PC-3 (cell line): ENCODE results near the gene ACTR10. TPM values are rescaled to one million over a fixed set of nuclear protein-coding genes. Genes with fewer than 3 reads are reported as not detected.

ENCODE experiments used
- ATAC-seq: fragments of 200-7000 bp; cut with Tn5 transposase; 2 replicates; pipeline ENCODE4 v1.9.1; 2020; ENCODE audit warnings: mild to moderate bottlenecking, moderate library complexity
- BruUV-seq: library from RNA; stranded (reverse); fragments of 400-500 nt; replicated peaks from 2 replicates; lab custom pipeline; 2021; lab: Mats Ljungman, UMichigan
- CTCF ChIA-PET: fragments of 300-600 bp; sonication (Branson Sonifier 250); formaldehyde crosslinking; loops from one replicate; lab custom pipeline; 2022; ENCODE audit warnings: antibody characterized with exemption; lab: Charles Lee
- POLR2A ChIA-PET: fragments of 300-600 bp; sonication (Branson Sonifier 250); formaldehyde crosslinking; loops from one replicate; lab custom pipeline; 2022; ENCODE audit warnings: antibody characterized with exemption; ENCODE audit not compliant: unreplicated experiment; lab: Charles Lee
- DNase-seq: peaks from one replicate; pipeline ENCODE4 v3.0.0-alpha.2; 2015
- H2AFZ ChIP-seq: fragments of 300-600 bp; sonication (generic); 2 replicates; pipeline ENCODE4 v1.6.0; 2016; ENCODE audit warnings: antibody characterized with exemption, low read length
- H3F3A ChIP-seq: fragments of 300-600 bp; sonication (generic); one replicate; pipeline ENCODE4 v1.6.0; 2017; ENCODE audit warnings: antibody characterized with exemption, low read length, control low read depth, mild to moderate bottlenecking; ENCODE audit not compliant: unreplicated experiment
- H3K27ac ChIP-seq: fragments of 300-600 bp; sonication (generic); 2 replicates; pipeline ENCODE4 v1.5.1; 2016; ENCODE audit warnings: mild to moderate bottlenecking, low read length
- H3K27me3 ChIP-seq: fragments of 300-600 bp; sonication (generic); 2 replicates; pipeline ENCODE4 v1.6.1; 2016; ENCODE audit warnings: low read length, mixed read lengths
- H3K36me3 ChIP-seq: fragments of 300-600 bp; sonication (generic); 2 replicates; pipeline ENCODE4 v1.6.1; 2016; ENCODE audit warnings: low read depth, mixed run types, low read length, mixed read lengths
- H3K4me1 ChIP-seq: fragments of 300-600 bp; sonication (generic); 2 replicates; pipeline ENCODE4 v1.5.1; 2016; ENCODE audit warnings: low read length; ENCODE audit not compliant: insufficient read depth
- H3K4me2 ChIP-seq: fragments of 300-600 bp; sonication (generic); 2 replicates; pipeline ENCODE4 v1.6.0; 2016; ENCODE audit warnings: low read length
- H3K4me3 ChIP-seq: fragments of 300-600 bp; sonication (generic); 2 replicates; pipeline ENCODE4 v1.5.1; 2016; ENCODE audit warnings: mild to moderate bottlenecking, low read length, mixed read lengths
- H3K79me2 ChIP-seq: fragments of 300-600 bp; sonication (generic); 2 replicates; pipeline ENCODE4 v1.6.1; 2017; ENCODE audit warnings: low read length, mixed read lengths
- H3K9ac ChIP-seq: fragments of 300-600 bp; sonication (generic); 2 replicates; pipeline ENCODE4 v1.6.0; 2016; ENCODE audit warnings: mild to moderate bottlenecking, low read length
- H3K9me2 ChIP-seq: fragments of 300-600 bp; sonication (generic); replicated peaks from 2 replicates; pipeline ENCODE4 v1.6.1; 2016; ENCODE audit warnings: mixed run types, low read length, mixed read lengths
- H3K9me3 ChIP-seq: fragments of 300-600 bp; sonication (generic); 2 replicates; pipeline ENCODE4 v1.6.1; 2016; ENCODE audit warnings: low read length, mixed read lengths
- H4K20me1 ChIP-seq: fragments of 300-600 bp; sonication (generic); 2 replicates; pipeline ENCODE4 v1.6.1; 2016; ENCODE audit warnings: low read length, mixed read lengths
- EZH2 ChIP-seq: fragments of 300-600 bp; sonication (generic); IDR thresholded peaks from one replicate; pipeline ENCODE4 v1.6.1; 2017; ENCODE audit warnings: antibody characterized with exemption, mild to moderate bottlenecking, low read length; ENCODE audit not compliant: unreplicated experiment
- EZH2phosphoT487 ChIP-seq: fragments of 300-600 bp; sonication (generic); IDR thresholded peaks from 2 replicates; pipeline ENCODE4 v1.6.1; 2018; ENCODE audit warnings: mild to moderate bottlenecking, antibody characterized with exemption, low read length, borderline replicate concordance
- intact Hi-C: fragments of 100-400 bp; cut with micrococcal nuclease; formaldehyde crosslinking; loops from 2 replicates; pipeline ENCODE4 v1.9.0; 2023
- total RNA-seq: library from RNA; depleted of rRNA; stranded (reverse); fragments of >200 nt; gene quantifications from 2 replicates; pipeline ENCODE4 v1.2.3, GENCODE V29; 2014
- TF ChIP-seq, protein P1 (sequence below): fragments of 300-600 bp; sonication (generic); conservative IDR thresholded peaks from 2 replicates; pipeline ENCODE4 v1.5.1; 2017; ENCODE audit warnings: antibody characterized with exemption, low read depth, mild to moderate bottlenecking, low read length

Gene ACTR10
- total RNA-seq, 1 experiment from 2014 or later, result 126 TPM

DNA sequence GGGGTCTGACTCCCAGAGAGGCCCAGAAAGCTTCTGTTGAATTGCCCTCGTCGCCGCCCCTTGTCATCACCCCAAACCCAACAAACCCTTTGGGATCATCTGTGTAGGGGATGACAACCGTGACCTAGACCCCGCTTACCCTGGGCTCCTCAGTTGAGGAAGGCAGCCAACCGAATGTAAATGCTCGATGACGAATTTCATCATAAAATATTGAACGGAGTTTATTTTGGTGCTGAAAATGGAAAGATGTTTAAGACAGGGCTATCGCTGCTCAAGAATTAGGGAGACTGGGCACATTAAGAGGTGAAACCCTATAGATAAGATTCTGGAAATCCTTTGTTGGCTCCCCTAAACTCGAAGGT lies 512 bp downstream of the ACTR10 start:
- ChIA-PET POLR2A (interaction anchor here (1.5 kb wide), 1 partner anchor 98 kb away, joined by 4 read pairs; the partner anchor contains the start of gene ARID4A), CTCF (no interaction called here)
- peaks cover 15% of the 10 kb centered on the region; the same call in 1 of the 2 replicates for H3K4me1 ChIP-seq
- ATAC-seq (peak; percentile 5), DNase-seq (peak; percentile 41)
- H3K4me3 ChIP-seq, result peak overlapping the region; percentile 88
- H3K9me3 ChIP-seq, result no peaks in the 10 kb centered on the region
- no peaks in the 10 kb centered on the region for H3F3A ChIP-seq
- H3K27ac ChIP-seq, result peak overlapping the region; percentile 55
- peak overlapping the region; percentile 84 for H3K9ac ChIP-seq
- H3K27me3 ChIP-seq, result peaks cover 10% of the 10 kb centered on the region; the same call in 1 of the 2 replicates
- no peaks in the 10 kb centered on the region for H4K20me1 ChIP-seq
- H3K4me2 ChIP-seq, result peak overlapping the region; percentile 87
- H3K9me2 ChIP-seq, result no peaks in the 10 kb centered on the region
- peaks cover 10% of the 10 kb centered on the region; the same call in 1 of the 2 replicates for H3K36me3 ChIP-seq
- peak overlapping the region; percentile 83 for H2AFZ ChIP-seq
- H3K79me2 ChIP-seq, result peaks cover 26% of the 10 kb centered on the region
- TF ChIP-seq EZH2 (no peak), EZH2phosphoT487 (no peak)
- TF ChIP-seq, protein P1, sequence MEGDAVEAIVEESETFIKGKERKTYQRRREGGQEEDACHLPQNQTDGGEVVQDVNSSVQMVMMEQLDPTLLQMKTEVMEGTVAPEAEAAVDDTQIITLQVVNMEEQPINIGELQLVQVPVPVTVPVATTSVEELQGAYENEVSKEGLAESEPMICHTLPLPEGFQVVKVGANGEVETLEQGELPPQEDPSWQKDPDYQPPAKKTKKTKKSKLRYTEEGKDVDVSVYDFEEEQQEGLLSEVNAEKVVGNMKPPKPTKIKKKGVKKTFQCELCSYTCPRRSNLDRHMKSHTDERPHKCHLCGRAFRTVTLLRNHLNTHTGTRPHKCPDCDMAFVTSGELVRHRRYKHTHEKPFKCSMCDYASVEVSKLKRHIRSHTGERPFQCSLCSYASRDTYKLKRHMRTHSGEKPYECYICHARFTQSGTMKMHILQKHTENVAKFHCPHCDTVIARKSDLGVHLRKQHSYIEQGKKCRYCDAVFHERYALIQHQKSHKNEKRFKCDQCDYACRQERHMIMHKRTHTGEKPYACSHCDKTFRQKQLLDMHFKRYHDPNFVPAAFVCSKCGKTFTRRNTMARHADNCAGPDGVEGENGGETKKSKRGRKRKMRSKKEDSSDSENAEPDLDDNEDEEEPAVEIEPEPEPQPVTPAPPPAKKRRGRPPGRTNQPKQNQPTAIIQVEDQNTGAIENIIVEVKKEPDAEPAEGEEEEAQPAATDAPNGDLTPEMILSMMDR, result no peak
- intact Hi-C loops, result loop anchor here (2.0 kb wide), 2 partner anchors 48 to 98 kb away; partner anchors contain the start of genes ARID4A and ARMH4
- TSS peak; percentile 73 for BruUV-seq

DNA sequence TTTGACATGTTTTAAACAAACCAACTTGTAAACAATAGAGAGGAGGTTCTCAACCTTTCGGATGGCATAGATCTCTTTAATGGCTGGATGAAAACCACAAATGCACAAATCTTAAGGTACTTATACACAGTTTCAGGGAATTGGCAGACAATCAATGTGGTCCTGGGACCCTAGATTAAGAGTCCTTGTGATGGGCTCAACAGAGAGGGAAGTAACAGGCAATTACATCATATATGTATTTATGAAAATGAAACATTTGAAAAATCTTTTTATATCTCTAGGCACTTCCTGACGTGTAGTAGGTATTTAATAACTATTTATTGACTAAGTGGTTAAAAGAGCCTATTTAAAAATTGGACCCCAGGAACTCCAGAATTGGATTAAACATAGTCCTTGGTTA lies 897 bp downstream of the ACTR10 start:
- no peaks in the 10 kb centered on the region for H3F3A ChIP-seq
- no peak overlapping the region for H3K27ac ChIP-seq
- H3K9ac ChIP-seq, result peak overlapping the region; percentile 84
- intact Hi-C loops, result loop anchor here (2.0 kb wide), 2 partner anchors 48 to 98 kb away; partner anchors contain the start of genes ARID4A and ARMH4
- H3K4me2 ChIP-seq, result peak overlapping the region; percentile 87
- no peak for ATAC-seq
- no peaks in the 10 kb centered on the region for H4K20me1 ChIP-seq
- ChIA-PET CTCF (no interaction called here), POLR2A (no interaction called here)
- BruUV-seq, result no TSS peak
- TF ChIP-seq EZH2 (no peak), EZH2phosphoT487 (no peak)
- TF ChIP-seq, protein P1, result no peak
- no peaks in the 10 kb centered on the region for H3K9me2 ChIP-seq
- H3K4me1 ChIP-seq, result peaks cover 15% of the 10 kb centered on the region; the same call in 1 of the 2 replicates
- DNase-seq, result no peak
- H3K9me3 ChIP-seq, result no peaks in the 10 kb centered on the region
- H2AFZ ChIP-seq, result peak overlapping the region; percentile 83
- H3K36me3 ChIP-seq, result peaks cover 10% of the 10 kb centered on the region; the same call in 1 of the 2 replicates
- peak overlapping the region; percentile 88 for H3K4me3 ChIP-seq
- peaks cover 7% of the 10 kb centered on the region; the same call in 1 of the 2 replicates for H3K27me3 ChIP-seq
- H3K79me2 ChIP-seq, result peaks cover 26% of the 10 kb centered on the region

DNA sequence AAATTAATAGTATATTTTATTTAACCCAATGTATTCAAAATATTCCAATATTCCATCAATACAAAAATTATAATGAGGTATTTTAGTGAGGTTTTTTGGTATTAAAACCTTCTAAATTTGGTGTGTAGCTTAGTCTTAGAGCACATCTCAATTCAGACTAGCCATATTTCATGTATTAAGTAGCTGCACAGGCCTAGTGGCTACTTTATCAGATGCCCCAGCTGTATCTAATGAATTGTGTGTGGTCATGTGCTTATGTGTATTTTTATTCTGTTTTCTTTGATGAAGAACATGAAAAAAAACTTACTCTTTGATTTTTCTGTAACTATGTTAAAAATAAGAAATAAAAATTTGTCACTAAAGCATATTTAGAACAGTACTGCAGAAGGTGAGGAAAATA lies 13.2 kb downstream of the ACTR10 start:
- H3K27me3 ChIP-seq, result no peaks in the 10 kb centered on the region
- intact Hi-C loops, result no loop called here
- DNase-seq (no peak), ATAC-seq (no peak)
- no peaks in the 10 kb centered on the region for H4K20me1 ChIP-seq
- BruUV-seq, result no TSS peak
- peaks cover 58% of the 10 kb centered on the region for H3K36me3 ChIP-seq
- no peak overlapping the region for H3K4me2 ChIP-seq
- no peak overlapping the region for H3K4me3 ChIP-seq
- H3K4me1 ChIP-seq, result no peaks in the 10 kb centered on the region
- H3K9ac ChIP-seq, result no peak overlapping the region
- H3K9me2 ChIP-seq, result no peaks in the 10 kb centered on the region
- no peaks in the 10 kb centered on the region for H3F3A ChIP-seq
- H2AFZ ChIP-seq, result no peak overlapping the region
- no peaks in the 10 kb centered on the region for H3K9me3 ChIP-seq
- no peak overlapping the region for H3K27ac ChIP-seq
- TF ChIP-seq EZH2phosphoT487, result no peak
- TF ChIP-seq, protein P1, result no peak
- ChIA-PET CTCF (no interaction called here), POLR2A (no interaction called here)
- no peaks in the 10 kb centered on the region for H3K79me2 ChIP-seq
